IPS-NIHi7 (cell line): ENCODE results near the gene GP1BB.
A peak's percentile ranks its signal among the peaks of the same experiment; 100 is the strongest.
"Not testable (repeated sequence)": the region's sequence is repeated elsewhere in the genome, so short reads cannot be mapped to it uniquely, and the experiment has no call there.

ENCODE experiments used
- DNase-seq: peaks from one replicate; pipeline ENCODE4 v3.0.0; 2012; ENCODE audit warnings: mixed read lengths; ENCODE audit errors: extremely low spot score

The GP1BB gene

GRCh38 chr22:19714312-19715187, 8.8 kb upstream of the GP1BB start, which contains the start of gene SEPTIN5:
Gene SEPTIN5 (plus strand): TSS chr22:19714503. CDS start chr22:19714589, 86 bp downstream.
- DNase-seq: no peak

DNA sequence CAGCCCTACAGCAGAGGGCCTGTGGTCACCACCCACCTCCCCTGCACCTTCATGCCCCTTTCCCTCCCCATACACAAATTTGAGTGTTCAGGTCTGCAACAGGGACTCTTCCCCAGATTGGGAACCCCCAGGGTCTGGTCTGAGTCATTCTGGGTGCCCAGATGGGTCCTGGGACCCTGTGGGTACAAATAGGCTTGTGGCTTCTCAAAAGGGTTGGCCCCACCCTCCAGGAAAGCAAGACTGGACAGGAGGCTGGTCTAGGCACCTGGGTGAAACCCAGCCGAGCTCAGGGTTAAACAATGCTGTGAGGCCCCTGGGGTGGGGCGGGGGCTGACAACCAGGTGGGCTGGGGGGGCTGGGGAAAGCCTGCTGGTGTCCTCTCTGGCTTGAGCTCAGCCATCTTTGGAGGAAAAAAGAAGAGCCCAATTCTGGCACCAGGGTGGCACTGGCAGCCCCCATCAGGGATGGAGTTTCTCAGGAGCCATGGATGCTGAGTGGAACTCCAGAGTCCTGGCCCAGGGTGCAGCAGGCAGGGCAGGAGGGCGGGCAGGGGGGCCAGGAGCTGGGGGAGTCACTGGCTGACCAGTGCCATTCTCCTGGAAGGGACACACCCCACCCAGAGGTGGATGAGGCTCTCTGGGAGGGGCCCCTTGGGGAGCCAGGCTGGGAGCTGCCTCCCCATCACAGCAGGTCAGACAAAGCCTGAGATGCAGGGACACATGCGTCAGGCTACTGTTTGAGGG, 8.0 kb upstream of the GP1BB start:
- DNase-seq: no peak

DNA sequence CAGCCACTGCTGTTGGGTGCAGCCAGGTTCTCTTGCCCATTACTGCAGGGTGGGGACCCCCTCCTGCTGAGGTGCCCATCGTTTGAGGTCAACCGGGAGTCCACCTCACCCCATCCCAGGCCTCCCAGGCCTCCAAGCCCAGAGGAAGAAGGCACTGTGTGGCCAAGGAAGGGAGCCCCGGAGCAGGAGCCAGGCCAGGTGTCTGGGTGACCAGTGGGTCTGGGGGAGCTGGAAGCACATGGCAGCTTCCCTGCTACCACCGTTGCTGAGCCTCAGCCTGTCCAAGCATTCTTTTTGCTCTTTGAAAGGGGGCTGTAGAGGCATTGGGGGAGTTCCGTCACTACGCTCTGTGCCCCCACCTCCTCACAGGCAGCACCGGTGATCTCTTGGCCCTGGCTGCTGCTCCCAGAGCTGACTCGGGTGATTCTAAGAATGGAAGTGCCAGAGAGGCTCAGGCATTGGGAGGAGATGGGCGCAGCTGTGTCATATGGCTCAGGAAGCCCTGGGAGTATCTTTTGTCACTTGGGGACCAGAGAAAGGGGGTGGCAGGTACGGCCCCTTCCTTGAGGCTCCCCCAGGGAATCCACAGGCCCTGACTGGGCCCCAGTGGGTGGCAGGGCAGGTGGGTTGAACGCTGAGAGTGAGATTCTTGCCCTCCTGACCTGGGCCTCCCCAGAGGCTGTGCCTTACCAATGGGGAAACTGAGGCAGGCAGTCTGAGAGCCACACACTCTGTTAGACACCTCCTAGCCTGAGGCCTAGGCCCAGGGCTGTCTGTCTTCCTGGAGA, 7.1 kb upstream of the GP1BB start:
- no peak for DNase-seq

DNA sequence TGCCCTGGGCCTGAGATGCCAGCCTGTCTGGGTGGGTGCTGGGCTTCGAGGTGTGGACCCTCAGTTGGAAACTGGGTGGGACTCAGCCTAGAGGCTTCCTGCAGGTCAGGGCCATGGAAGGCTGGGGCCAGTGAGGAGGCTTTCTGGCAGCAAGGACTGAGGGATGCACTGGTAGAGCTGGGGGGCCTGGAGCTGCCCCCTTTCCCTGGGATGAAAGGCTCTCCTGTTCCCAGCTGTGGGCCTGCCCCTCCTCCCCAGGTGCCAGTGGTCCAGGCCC, 6.6 kb upstream of the GP1BB start:
- DNase-seq: no peak

- DNase-seq: no peak
These were observed 6.2 kb upstream of the GP1BB start for GRCh38 chr22:19717181-19717580.

GRCh38 chr22:19717691-19718455, 5.5 kb upstream of the GP1BB start:
- DNase-seq: peak; percentile 83

DNA sequence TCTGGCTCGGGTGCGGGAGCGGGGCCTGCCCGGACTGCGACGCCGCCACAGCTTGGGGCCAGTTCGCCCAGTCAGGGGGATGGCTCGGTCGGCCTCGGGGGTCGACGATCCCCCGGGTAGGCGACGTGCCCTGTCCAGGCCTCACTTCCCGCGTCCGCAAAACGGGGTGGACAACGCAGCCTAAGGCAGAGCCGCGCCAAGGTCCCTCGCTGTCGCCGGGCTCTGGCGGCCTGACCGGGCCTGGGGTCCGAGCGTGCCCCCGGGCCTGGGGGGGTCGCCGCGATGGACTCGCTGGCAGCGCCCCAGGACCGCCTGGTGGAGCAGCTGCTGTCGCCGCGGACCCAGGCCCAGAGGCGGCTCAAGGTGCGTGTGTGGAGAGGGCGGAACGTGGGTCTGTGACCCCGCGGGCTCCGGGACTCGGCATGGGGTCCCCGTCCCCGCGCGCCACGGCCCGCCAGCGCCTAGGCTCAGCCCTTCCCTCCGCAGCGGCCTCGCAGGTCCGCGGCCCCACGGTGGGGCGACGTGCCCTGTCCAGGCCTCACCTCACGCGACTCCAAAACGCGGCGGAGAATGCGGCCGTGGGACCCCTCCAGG, 4.8 kb upstream of the GP1BB start:
- DNase-seq: no peak

GRCh38 chr22:19719050-19719482, 4.3 kb upstream of the GP1BB start:
- no peak for DNase-seq

DNA sequence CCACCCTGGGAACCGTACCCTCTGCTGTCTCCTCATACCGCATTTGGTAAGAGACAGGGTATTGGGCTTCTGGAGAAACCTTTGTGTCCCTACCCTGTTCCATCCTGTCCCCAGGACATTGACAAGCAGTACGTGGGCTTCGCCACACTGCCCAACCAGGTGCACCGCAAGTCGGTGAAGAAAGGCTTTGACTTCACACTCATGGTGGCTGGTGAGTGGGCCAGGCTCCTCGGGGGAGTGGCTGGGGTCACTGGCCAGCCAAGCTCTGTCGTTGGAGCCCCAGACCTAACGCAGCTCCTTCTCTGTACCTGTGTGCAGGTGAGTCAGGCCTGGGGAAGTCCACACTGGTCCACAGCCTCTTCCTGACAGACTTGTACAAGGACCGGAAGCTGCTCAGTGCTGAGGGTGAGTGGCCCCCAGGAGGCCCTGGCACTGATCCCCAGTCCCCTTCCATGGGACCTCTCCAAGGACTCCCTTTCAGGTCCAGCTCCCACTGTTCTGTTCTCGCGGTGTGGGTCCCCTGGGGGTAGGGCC, 3.8 kb upstream of the GP1BB start:
- DNase-seq: no peak

DNA sequence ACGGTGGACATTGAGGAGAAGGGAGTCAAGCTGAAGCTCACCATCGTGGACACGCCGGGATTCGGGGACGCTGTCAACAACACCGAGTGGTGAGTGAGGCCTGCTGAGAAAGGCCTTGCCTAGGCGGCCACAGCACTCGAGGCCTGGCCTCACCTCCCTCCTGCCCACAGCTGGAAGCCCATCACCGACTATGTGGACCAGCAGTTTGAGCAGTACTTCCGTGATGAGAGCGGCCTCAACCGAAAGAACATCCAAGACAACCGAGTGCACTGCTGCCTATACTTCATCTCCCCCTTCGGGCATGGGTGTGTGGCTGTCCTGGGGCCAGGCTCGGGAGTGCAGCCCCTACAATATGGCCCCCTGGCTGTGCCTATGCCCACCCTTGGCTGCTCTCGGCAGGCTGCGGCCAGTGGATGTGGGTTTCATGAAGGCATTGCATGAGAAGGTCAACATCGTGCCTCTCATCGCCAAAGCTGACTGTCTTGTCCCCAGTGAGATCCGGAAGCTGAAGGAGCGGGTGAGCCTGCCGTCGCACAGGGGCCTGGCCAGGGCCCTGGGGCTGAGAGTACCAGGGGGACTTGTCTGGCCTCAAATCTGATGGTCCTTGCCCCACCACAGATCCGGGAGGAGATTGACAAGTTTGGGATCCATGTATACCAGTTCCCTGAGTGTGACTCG, 3.0 kb upstream of the GP1BB start:
- DNase-seq: no peak

DNA sequence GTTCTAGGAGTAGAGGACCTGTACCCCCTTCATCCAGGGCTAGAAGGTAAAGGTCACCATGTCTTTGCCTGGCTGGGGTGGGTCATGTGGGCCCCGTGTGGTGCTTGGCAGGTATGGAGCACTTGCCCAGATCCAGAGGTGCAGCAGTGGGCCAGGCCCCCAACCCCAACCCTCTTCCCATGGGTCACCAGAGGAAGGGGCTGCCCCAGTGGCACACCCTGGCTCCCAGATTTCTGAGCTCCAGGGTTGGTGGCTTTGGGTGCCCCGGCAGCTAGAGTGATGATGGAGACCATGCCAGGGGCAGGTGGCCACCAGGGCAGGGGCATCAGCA, 2.4 kb upstream of the GP1BB start:
- no peak for DNase-seq

DNA sequence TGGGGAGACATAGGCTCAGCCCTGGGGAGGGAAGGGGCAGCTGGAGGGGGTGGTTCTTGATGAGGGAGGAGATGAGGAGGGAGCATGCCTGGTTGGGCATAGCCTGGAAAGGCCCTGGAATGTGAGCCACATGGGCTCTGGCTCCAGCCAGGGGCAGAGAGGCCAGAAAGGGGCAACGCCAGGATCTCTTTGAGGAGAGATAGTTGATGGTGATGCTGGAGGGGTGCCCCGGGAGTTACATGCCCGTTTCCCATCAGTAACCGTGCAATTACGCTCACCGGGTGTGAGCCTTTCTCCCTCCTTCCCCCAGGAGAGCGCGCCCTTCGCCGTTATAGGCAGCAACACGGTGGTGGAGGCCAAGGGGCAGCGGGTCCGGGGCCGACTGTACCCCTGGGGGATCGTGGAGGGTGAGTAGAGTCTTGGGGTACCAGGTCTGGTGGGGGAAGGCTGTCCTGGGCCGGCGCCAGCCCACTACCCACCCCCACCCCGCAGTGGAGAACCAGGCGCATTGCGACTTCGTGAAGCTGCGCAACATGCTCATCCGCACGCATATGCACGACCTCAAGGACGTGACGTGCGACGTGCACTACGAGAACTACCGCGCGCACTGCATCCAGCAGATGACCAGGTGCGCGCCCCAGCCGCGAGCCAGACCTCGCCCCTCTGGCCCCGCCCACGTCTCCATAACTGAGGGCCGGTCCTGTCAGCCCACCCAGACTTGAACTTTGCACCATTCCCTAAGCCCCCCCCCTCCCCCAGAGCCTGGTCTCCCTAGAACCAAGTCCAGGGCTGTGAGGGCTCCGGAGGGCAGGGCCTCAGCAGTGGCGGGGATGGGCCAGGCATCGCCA, 1.8 kb upstream of the GP1BB start:
- DNase-seq: no peak

DNA sequence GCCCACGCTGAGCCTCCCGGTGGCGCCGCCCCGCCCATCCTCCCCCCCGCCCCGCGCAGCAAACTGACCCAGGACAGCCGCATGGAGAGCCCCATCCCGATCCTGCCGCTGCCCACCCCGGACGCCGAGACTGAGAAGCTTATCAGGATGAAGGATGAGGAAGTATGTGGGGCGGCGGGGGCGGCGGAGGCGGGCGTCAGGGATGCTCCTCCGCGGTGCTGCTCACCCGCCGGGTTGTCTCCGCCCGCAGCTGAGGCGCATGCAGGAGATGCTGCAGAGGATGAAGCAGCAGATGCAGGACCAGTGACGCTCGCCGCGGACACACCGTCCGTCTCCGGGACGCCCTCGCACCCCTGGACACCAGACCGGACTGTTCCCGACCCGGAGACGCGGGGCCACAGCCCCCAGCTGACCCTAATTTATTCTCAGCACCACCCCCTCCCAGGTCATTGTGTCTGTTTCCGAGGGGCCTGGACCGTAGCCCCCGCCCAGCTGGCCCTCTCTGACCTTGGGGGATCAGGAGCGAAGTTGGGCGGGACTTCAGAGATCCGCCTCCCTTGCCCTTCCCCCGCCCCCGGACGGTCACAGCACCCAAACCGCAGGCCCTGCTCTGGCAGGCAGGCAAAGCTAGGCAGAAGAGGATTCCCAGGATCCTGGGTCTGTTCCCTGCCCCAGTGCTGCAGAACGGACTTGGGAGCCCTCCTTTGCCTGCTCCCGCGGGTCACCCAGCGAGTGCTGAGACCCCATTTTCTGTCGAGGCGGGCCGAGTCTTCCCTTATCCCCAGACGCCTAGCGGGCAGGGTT, 959 bp upstream of the GP1BB start:
- DNase-seq: no peak

DNA sequence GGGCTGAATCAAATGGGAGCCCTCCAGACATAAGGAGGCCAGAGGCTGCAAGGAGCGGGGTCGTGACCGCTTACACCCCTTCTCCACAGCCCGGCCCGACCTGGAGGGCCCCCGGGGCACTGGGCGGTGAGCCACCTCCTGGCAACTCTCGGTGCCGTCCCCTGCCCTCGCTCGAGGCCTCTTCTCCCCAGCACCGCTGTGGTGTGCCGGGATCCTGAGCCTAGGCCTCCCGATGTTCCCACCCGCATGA, 432 bp upstream of the GP1BB start:
- DNase-seq: no peak

DNA sequence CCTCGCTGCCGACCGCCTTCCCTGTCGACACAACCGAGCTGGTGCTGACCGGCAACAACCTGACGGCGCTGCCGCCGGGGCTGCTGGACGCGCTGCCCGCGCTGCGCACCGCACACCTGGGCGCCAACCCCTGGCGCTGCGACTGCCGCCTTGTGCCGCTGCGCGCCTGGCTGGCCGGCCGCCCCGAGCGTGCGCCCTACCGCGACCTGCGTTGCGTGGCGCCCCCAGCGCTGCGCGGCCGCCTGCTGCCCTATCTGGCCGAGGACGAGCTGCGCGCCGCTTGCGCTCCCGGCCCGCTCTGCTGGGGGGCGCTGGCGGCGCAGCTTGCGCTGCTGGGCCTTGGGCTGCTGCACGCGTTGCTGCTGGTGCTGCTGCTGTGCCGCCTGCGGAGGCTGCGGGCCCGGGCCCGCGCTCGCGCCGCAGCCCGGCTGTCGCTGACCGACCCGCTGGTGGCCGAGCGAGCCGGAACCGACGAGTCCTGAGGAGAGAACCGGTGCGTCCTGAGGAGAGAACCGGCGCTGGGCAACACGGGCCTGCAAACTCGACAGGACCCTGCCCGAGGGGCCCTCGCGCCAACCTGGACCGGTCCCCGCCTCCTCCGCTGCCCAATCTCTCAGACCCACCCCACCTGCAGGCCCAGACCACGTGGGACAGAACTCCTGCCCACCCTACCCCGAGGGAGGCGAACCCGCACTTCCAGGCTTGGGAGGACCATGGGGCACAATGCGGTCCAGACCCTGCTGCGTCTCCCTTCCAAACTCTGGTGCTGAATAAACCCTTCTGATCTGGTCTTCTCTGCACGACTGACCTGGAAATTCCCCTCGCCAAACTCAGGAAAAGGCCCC, 866 bp downstream of the GP1BB start:
- DNase-seq: peak; percentile 78

- DNase-seq: no peak
These were observed 1.8 kb downstream of the GP1BB start for GRCh38 chr22:19724927-19725661.

DNA sequence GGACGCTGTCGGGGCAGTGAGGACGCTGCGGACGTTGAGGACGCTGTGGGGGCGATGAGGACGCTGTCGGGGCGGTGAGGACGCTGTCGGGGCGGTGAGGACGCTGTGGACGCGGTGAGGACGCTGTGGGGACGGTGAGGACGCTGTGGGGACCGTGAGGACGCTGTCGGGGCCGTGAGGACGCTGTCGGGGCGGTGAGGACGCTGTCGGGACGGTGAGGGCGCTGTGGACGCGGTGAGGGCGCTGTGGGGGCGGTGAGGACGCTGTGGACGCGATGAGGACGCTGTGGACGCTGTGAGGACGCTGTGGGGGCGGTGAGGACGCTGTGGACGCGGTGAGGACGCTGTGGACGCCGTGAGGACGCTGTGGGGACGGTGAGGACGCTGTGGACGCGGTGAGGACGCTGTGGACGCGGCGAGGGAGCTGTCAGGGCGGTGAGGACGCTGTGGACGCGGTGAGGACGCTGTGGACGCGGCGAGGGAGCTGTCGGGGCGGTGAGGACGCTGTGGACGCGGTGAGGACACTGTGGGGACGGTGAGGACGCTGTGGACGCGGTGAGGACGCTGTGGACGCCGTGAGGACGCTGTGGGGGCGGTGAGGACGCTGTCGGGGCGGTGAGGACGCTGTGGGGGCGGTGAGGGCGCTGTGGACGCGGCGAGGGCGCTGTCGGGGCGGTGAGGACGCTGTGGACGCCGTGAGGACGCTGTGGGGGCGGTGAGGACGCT, 2.9 kb downstream of the GP1BB start:
- DNase-seq: not testable (repeated sequence)
